ENCODE results near the gene LARGE2.

LARGE2 gene

GRCh38 chr11:45922425-45923082 lies at the start of gene LARGE2:
Gene LARGE2 (plus strand): TSS chr11:45922656. CDS start chr11:45922883, 227 bp downstream.
- no peak for DNase-seq

- DNase-seq = no peak
Measured at GRCh38 chr11:45876401-45876800, 46.1 kb upstream of the LARGE2 start.

GRCh38 chr11:45877221-45877620 lies 45.2 kb upstream of the LARGE2 start:
- DNase-seq = no peak

- DNase-seq = no peak
Measured at GRCh38 chr11:45877845-45878244, 44.6 kb upstream of the LARGE2 start.

- DNase-seq = no peak
Measured at GRCh38 chr11:45879803-45880686, 42.4 kb upstream of the LARGE2 start.

- DNase-seq = no peak
Measured at GRCh38 chr11:45880772-45881570, 41.5 kb upstream of the LARGE2 start.

- DNase-seq = no peak
Measured at GRCh38 chr11:45881708-45882368, 40.6 kb upstream of the LARGE2 start.

GRCh38 chr11:45884596-45885185 lies 37.8 kb upstream of the LARGE2 start:
- DNase-seq = no peak

GRCh38 chr11:45885274-45885920 lies 37.1 kb upstream of the LARGE2 start, which contains the start of gene MAPK8IP1:
Gene MAPK8IP1 (plus strand): TSS chr11:45885651. CDS start chr11:45885821, 170 bp downstream.
- DNase-seq = peak in 1 of 2 donors; percentile 34

- no peak for DNase-seq
Measured at GRCh38 chr11:45885921-45886721, 36.3 kb upstream of the LARGE2 start.

- DNase-seq = no peak
Measured at GRCh38 chr11:45886816-45887520, 35.5 kb upstream of the LARGE2 start.

GRCh38 chr11:45887587-45887986 lies 34.9 kb upstream of the LARGE2 start:
- DNase-seq = no peak

GRCh38 chr11:45889555-45889954 lies 32.9 kb upstream of the LARGE2 start:
- DNase-seq = no peak

GRCh38 chr11:45889966-45890365 lies 32.5 kb upstream of the LARGE2 start:
- DNase-seq = no peak

- DNase-seq = no peak
Measured at GRCh38 chr11:45890886-45891550, 31.4 kb upstream of the LARGE2 start.

- DNase-seq = no peak
Measured at GRCh38 chr11:45892856-45893255, 29.6 kb upstream of the LARGE2 start.

GRCh38 chr11:45894555-45895247 lies 27.8 kb upstream of the LARGE2 start:
- DNase-seq = no peak

GRCh38 chr11:45895553-45896259 lies 26.8 kb upstream of the LARGE2 start:
- DNase-seq = no peak
